CD14-positive monocyte (primary cell): Measurements from ENCODE around the gene AGT. TPM values are rescaled to one million over a fixed set of nuclear protein-coding genes. Genes with fewer than 3 reads are reported as not detected.

Experiments used
- DNase-seq, 3 donors: peaks; one replicate each; pipeline ENCODE4 v3.0.0-alpha.2; 2011 to 2022
- H2AFZ ChIP-seq: 2 replicates; pipeline ENCODE4 v1.6.0; 2012; ENCODE audit warnings: mild to moderate bottlenecking, low read depth, low read length, inconsistent platforms; ENCODE audit not compliant: insufficient read depth, poor library complexity, severe bottlenecking
- H3K27ac ChIP-seq, 2 donors: 1 replicate in 1 of 2; 2 replicates in 1 of 2; pipeline ENCODE4 v1.5.1; 2012 to 2013; ENCODE audit warnings: low read length in 2 of 2, control low read depth in 1 of 2, inconsistent platforms in 1 of 2, low read depth in 1 of 2, mild to moderate bottlenecking in 1 of 2
- H3K27me3 ChIP-seq, 2 donors: one replicate each; pipeline versions ENCODE4 v1.6.0 to v1.6.1; 2011 to 2013; ENCODE audit warnings: low read length in 2 of 2; ENCODE audit not compliant: control insufficient read depth in 2 of 2, insufficient read depth in 2 of 2
- H3K36me3 ChIP-seq, 2 donors: replicated peaks in 1 of 2; 1 replicate in 1 of 2; 2 replicates in 1 of 2; pipeline versions ENCODE4 v1.5.1 to v1.6.1; 2012 to 2013; ENCODE audit warnings: low read length in 2 of 2, control low read depth in 1 of 2, inconsistent platforms in 1 of 2, mild to moderate bottlenecking in 1 of 2; ENCODE audit not compliant: insufficient read depth in 2 of 2, control insufficient read depth in 1 of 2
- H3K4me1 ChIP-seq, 2 donors: 1 replicate in 1 of 2; 2 replicates in 1 of 2; pipeline versions ENCODE4 v1.5.1 to v1.6.1; 2012 to 2013; ENCODE audit warnings: low read length in 2 of 2, control low read depth in 1 of 2, inconsistent platforms in 1 of 2, mild to moderate bottlenecking in 1 of 2, moderate library complexity in 1 of 2; ENCODE audit not compliant: insufficient read depth in 2 of 2, control insufficient read depth in 1 of 2
- H3K4me2 ChIP-seq: replicated peaks from 2 replicates; pipeline ENCODE3; 2012; ENCODE audit warnings: low read length, moderate library complexity, mild to moderate bottlenecking; ENCODE audit not compliant: poor library complexity, severe bottlenecking; ENCODE audit errors: extremely low read depth
- H3K4me3 ChIP-seq, 3 experiments: fragments of 200-600 bp in 1 of 3; sonication (generic) in 1 of 3; replicated peaks in 1 of 3; 1 replicate in 2 of 3; 2 replicates in 1 of 3; pipeline ENCODE4 v1.5.1; 2011 to 2013; ENCODE audit warnings: low read length in 3 of 3, mild to moderate bottlenecking in 3 of 3, control low read depth in 2 of 3, low read depth in 2 of 3, inconsistent platforms in 1 of 3, moderate library complexity in 1 of 3
- H3K79me2 ChIP-seq: 2 replicates; pipeline ENCODE4 v1.6.0; 2012; ENCODE audit warnings: mild to moderate bottlenecking, control low read depth, inconsistent platforms, low read length, moderate library complexity; ENCODE audit not compliant: insufficient read depth
- H3K9ac ChIP-seq: 2 replicates; pipeline ENCODE4 v1.6.0; 2017; ENCODE audit warnings: low read length, mild to moderate bottlenecking; ENCODE audit not compliant: insufficient read depth, poor library complexity, severe bottlenecking
- H3K9me3 ChIP-seq, 2 donors: replicated peaks in 1 of 2; 1 replicate in 1 of 2; 2 replicates in 1 of 2; pipeline versions ENCODE4 v1.5.1 to v1.6.1; 2012 to 2013; ENCODE audit warnings: low read length in 2 of 2, control low read depth in 1 of 2; ENCODE audit not compliant: control insufficient read depth in 1 of 2, insufficient read depth in 1 of 2
- H4K20me1 ChIP-seq: 2 replicates; pipeline ENCODE4 v1.6.0; 2012; ENCODE audit warnings: mild to moderate bottlenecking, low read length, control low read depth, moderate library complexity; ENCODE audit not compliant: insufficient read depth
- H3K27ac Mint-ChIP-seq, 7 donors: one replicate each; pipeline ENCODE4 v1.8.0; 2020; ENCODE audit warnings: mild to moderate bottlenecking in 7 of 7, mixed read lengths in 7 of 7, moderate library complexity in 6 of 7, inconsistent platforms in 2 of 7
- H3K27me3 Mint-ChIP-seq, 3 donors: one replicate each; pipeline ENCODE4 v1.8.0; 2021 to 2022; ENCODE audit warnings: low read depth in 3 of 3, mild to moderate bottlenecking in 3 of 3, mixed read lengths in 3 of 3, moderate library complexity in 3 of 3, inconsistent platforms in 1 of 3
- H3K36me3 Mint-ChIP-seq, 2 donors: one replicate each; pipeline ENCODE4 v1.8.0; 2020; ENCODE audit warnings: mixed read lengths in 2 of 2, inconsistent platforms in 1 of 2, mild to moderate bottlenecking in 1 of 2
- H3K4me1 Mint-ChIP-seq: one replicate; pipeline ENCODE4 v1.8.0; 2020; ENCODE audit warnings: mild to moderate bottlenecking, mixed read lengths
- H3K4me3 Mint-ChIP-seq, 2 donors: one replicate each; pipeline ENCODE4 v1.8.0; 2020; ENCODE audit warnings: mild to moderate bottlenecking in 2 of 2, mixed read lengths in 2 of 2, moderate library complexity in 1 of 2
- H3K9me3 Mint-ChIP-seq, 7 donors: one replicate each; pipeline ENCODE4 v1.8.0; 2020 to 2022; ENCODE audit warnings: mixed read lengths in 7 of 7, mild to moderate bottlenecking in 6 of 7, moderate library complexity in 6 of 7, inconsistent platforms in 2 of 7
- WGBS: methylation state at CpG from one replicate; pipeline ENCODE4 v1.1.5; 2013; ENCODE audit warnings: missing lambda C conversion rate; ENCODE audit not compliant: insufficient coverage; 5-methylcytosine and 5-hydroxymethylcytosine counted together
- intact Hi-C, 2 donors: fragments of 100-400 bp; cut with micrococcal nuclease; formaldehyde crosslinking; loops; one replicate each; pipeline versions ENCODE4 v1.15.0 to v1.15.1; 2023
- polyA plus RNA-seq, 3 donors: library from polyadenylated mRNA; depleted of rRNA in 1 of 3; unstranded in 2 of 3; stranded (reverse) in 1 of 3; fragments of 300-500 nt in 2 of 3; fragments of >200 nt in 1 of 3; fragmentation: Illumina TruSeq in 2 of 3; gene quantifications; 1 replicate in 2 of 3; 2 replicates in 1 of 3; pipeline ENCODE4 v1.2.3, GENCODE V29; 2012 to 2021
- TF ChIP-seq, protein P1 (sequence below): fragments of 200-600 bp; IDR thresholded peaks from one replicate; pipeline ENCODE4 v1.8.0; 2022; ENCODE audit warnings: antibody characterized with exemption, mild to moderate bottlenecking

AGT gene
- polyA plus RNA-seq, 3 donors = 0.04 TPM; not detected in 2

DNA sequence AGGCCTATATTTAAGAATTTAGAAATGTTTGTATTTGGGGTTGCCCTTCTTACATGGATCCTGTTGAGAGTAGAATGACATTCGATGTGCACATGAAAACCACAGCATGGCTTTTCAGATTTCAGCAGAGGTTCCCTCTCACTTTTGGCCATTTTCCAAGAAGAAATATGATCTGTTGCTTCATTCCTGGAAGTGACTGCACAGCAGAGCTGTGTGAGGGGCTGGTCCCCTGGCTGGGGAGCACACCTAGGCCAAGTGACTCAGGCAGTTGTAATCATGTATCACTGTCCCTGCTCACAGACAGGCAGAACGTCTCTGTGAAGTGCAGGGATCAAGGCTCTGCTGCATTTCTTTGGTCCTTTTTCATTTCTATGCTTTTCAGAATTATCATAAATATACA, 32.3 kb downstream of the AGT start:
- intact Hi-C loops = no loop called here

DNA sequence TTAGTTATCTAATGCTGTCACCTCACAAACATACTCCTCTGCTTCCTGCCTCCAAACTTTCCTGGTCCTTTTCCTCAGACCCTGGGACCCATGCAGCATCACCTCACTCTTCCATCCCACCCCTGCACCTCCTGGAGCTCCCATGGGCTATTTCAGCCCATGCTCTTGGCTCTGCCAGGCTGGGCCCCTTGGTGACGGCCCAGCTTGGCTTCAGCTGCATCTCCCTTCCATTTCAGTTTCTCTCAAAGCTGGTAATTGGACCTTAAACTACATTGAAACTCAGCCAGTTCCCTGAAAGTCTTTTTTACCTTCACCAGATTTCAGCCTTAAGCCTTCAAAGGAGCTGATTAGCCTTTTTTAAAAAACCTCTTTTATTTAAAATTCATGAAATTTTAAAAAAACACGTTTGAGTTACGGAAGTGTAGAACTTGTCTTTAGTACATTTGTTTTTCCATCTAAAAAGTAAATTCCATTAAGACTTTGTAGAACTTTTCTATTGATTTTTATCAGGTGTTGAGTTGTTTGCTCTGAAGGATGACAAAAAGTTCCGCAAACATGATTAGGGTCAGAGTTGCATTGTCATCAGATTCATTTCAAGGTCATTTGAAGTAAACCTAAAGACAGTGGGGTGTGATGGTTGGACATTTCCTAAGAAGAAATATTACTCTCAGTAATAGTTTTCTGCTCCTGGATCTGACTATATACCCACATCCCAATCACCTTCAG, 33.5 kb downstream of the AGT start:
- H3K36me3 Mint-ChIP-seq = peaks cover 78 to 95% of the 10 kb centered on the region in 2 donors
- Histone ChIP-seq H3K9ac (no peak overlapping the region), H2AFZ (no peak overlapping the region), H3K36me3 (peaks cover 96 to 100% of the 10 kb centered on the region in 2 donors), H3K4me3 (no peak overlapping the region), H3K79me2 (no peaks in the 10 kb centered on the region), H3K27ac (no peak overlapping the region), H3K4me2 (no peak overlapping the region), H3K9me3 (no peaks in the 10 kb centered on the region), H3K4me1 (no peaks in the 10 kb centered on the region), H4K20me1 (no peaks in the 10 kb centered on the region), H3K27me3 (no peaks in the 10 kb centered on the region)
- no peak for DNase-seq
- 0% methylated on average over 1 of the region's 4 CpGs for WGBS
- TF ChIP-seq, protein P1, sequence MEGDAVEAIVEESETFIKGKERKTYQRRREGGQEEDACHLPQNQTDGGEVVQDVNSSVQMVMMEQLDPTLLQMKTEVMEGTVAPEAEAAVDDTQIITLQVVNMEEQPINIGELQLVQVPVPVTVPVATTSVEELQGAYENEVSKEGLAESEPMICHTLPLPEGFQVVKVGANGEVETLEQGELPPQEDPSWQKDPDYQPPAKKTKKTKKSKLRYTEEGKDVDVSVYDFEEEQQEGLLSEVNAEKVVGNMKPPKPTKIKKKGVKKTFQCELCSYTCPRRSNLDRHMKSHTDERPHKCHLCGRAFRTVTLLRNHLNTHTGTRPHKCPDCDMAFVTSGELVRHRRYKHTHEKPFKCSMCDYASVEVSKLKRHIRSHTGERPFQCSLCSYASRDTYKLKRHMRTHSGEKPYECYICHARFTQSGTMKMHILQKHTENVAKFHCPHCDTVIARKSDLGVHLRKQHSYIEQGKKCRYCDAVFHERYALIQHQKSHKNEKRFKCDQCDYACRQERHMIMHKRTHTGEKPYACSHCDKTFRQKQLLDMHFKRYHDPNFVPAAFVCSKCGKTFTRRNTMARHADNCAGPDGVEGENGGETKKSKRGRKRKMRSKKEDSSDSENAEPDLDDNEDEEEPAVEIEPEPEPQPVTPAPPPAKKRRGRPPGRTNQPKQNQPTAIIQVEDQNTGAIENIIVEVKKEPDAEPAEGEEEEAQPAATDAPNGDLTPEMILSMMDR = no peak
- H3K9me3 Mint-ChIP-seq = peaks cover 0 to 4% (median 0%) of the 10 kb centered on the region in 7 donors
- H3K27me3 Mint-ChIP-seq = no peaks in the 10 kb centered on the region
- H3K4me1 Mint-ChIP-seq = peaks cover 2% of the 10 kb centered on the region
- intact Hi-C loops = no loop called here
- H3K4me3 Mint-ChIP-seq = no peak overlapping the region
- H3K27ac Mint-ChIP-seq = peak overlapping the region in 2 of 7 donors; percentile 61 to 77

More for the DNA sequence above, 32.3 kb downstream of the AGT start:
- Mint-ChIP-seq H3K36me3 (peaks cover 79 to 95% of the 10 kb centered on the region in 2 donors), H3K27ac (peak overlapping the region in 1 of 7 donors; percentile 13), H3K27me3 (no peaks in the 10 kb centered on the region), H3K4me1 (peaks cover 2% of the 10 kb centered on the region), H3K9me3 (no peaks in the 10 kb centered on the region), H3K4me3 (no peak overlapping the region)
- H3K4me2 ChIP-seq = no peak overlapping the region
- H3K27ac ChIP-seq = no peak overlapping the region
- no peak overlapping the region for H2AFZ ChIP-seq
- no peaks in the 10 kb centered on the region for H3K27me3 ChIP-seq
- no peaks in the 10 kb centered on the region for H4K20me1 ChIP-seq
- DNase-seq = no peak
- H3K36me3 ChIP-seq = peaks cover 96 to 100% of the 10 kb centered on the region in 2 donors
- H3K9me3 ChIP-seq = no peaks in the 10 kb centered on the region
- no peak overlapping the region for H3K9ac ChIP-seq
- TF ChIP-seq, protein P1 = no peak
- no peaks in the 10 kb centered on the region for H3K4me1 ChIP-seq
- H3K79me2 ChIP-seq = no peaks in the 10 kb centered on the region
- H3K4me3 ChIP-seq = no peak overlapping the region
- 0% methylated on average over 1 of the region's 2 CpGs for WGBS
